Stimulated activated naive CD8-positive, alpha-beta T cell treated with anti-CD3 and anti-CD28 coated beads, Interleukin-15, Interleukin-2, amounts not matched to agents 100 ng/mL and 50 ng/mL, for 24 hours (primary cell): ENCODE results near the gene DSCAML1.

Source experiments
- H3K27ac Mint-ChIP-seq: one replicate; pipeline ENCODE4 v1.8.0; 2021; ENCODE audit warnings: mild to moderate bottlenecking, mixed read lengths
- H3K27me3 Mint-ChIP-seq: one replicate; pipeline ENCODE4 v1.8.0; 2021; ENCODE audit warnings: mixed read lengths
- H3K36me3 Mint-ChIP-seq: one replicate; pipeline ENCODE4 v1.8.0; 2021; ENCODE audit warnings: low read depth, mixed read lengths
- H3K4me1 Mint-ChIP-seq: one replicate; pipeline ENCODE4 v1.8.0; 2021; ENCODE audit warnings: low read depth, mixed read lengths
- H3K4me3 Mint-ChIP-seq: one replicate; pipeline ENCODE4 v1.8.0; 2021; ENCODE audit warnings: mild to moderate bottlenecking, mixed read lengths
- H3K9me3 Mint-ChIP-seq: one replicate; pipeline ENCODE4 v1.8.0; 2021; ENCODE audit warnings: mixed read lengths

DSCAML1 gene

DNA sequence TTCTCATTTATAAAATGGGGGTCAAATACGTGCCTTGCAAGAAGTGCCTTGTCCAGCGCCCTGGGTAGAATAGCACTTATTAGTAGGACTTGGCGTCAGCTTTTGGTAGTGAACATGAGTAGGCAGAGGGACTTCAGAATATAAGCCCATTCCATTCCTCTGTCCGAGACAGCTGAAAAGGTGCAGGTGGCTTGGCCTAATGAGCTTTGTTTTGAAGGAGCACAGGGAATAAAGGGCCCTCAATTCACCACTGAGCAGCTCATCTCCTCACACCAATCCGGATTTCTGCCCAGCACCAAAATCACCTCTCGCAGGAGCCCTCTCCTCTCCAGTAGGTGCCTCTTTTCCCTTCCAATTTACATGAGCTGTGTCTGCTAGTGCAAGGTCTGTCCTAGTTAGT lies 91.2 kb downstream of the DSCAML1 start:
- Mint-ChIP-seq H3K4me3 (no peak overlapping the region), H3K36me3 (no peaks in the 10 kb centered on the region), H3K4me1 (peaks cover 4% of the 10 kb centered on the region), H3K27ac (no peak overlapping the region), H3K9me3 (no peaks in the 10 kb centered on the region), H3K27me3 (peaks cover 7% of the 10 kb centered on the region)

DNA sequence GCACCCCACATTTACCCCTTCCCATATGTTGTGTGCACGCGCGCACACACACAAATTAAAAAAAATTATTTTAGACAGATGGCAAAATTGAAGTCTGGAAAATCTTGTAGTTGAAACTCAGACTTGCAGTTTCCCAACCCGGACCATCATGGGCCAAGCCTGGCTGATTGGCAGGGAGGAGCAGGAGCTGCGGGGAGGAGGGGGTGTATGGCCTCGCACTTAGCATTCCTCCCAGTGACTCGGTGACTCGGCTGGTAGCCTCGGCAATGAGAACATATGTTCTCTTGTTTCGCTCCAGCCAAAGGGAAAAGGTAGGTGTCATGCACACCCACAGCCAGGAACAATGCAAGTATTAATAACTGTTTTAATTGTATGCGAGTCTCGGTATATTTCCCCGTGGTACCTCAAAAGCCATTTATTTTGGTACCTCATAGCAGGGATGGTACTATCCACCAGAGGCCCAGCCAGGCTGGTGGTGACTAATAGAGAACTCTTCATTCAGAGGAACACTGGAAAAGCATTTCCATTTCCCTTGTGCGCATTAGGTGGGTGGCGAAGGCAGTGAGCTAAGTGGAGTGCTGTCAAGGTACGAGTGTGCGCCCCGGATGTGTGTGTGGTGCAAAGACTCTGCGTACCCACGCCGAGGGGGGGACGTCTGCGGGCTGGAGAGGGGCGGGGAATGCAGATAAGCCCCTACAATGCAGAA lies 92.5 kb downstream of the DSCAML1 start:
- Mint-ChIP-seq H3K4me1 (peaks cover 4% of the 10 kb centered on the region), H3K4me3 (no peak overlapping the region), H3K27me3 (peaks cover 7% of the 10 kb centered on the region), H3K36me3 (no peaks in the 10 kb centered on the region), H3K27ac (no peak overlapping the region), H3K9me3 (no peaks in the 10 kb centered on the region)

DNA sequence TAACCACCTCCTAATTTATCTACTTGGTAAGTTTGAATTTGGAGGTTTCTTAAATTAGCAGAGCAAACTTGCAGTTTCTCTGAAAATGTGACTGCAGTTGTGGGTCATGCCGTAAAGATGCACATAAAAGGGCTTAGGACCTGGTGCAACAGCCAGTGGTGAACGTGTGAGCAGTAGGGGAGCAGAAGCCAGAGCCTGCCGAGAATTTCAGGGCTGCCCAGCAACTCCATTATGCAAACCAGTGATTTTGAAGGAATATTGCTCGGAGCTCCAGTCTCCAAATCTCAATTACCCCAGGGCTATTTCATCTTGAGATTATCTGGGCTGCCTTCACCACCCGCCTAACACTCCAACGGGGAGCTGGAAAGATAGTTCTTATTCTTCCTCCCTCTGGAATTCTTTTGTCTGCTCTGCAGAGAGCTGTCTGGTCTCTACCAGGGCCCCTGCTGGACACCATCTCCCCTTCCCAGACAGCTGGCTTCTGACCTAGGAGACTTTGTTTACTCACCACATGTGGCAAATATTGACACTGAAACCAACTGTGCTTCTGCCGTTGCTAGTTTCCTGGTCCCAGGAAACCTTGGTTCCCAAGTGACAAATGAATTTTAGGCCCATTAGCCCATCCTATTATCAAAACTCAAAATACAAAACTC lies 93.9 kb downstream of the DSCAML1 start:
- Mint-ChIP-seq H3K27me3 (peaks cover 9% of the 10 kb centered on the region), H3K4me1 (peaks cover 4% of the 10 kb centered on the region), H3K36me3 (no peaks in the 10 kb centered on the region), H3K27ac (no peak overlapping the region), H3K9me3 (no peaks in the 10 kb centered on the region), H3K4me3 (no peak overlapping the region)

DNA sequence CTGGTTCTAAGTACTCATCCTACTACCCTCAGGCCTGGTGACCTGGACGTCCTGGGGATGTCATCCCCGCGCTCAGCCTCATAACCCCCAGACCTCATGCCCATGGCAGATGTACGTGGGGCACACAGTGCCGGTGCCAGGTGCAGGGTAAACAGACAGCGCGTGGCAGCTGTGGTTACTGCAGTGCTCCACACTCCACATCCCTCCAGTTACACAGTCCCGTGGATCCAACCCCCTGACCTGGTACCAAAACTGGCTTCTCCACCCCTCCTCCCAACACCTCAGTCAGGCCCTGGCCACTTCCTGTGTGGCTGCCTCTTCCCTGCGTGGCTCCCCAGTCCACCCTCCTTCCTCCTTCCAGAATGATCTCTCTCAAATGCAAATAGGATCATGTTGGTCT lies 95.2 kb downstream of the DSCAML1 start:
- no peak overlapping the region for H3K27ac Mint-ChIP-seq
- H3K4me1 Mint-ChIP-seq = peaks cover 4% of the 10 kb centered on the region
- no peaks in the 10 kb centered on the region for H3K36me3 Mint-ChIP-seq
- no peak overlapping the region for H3K4me3 Mint-ChIP-seq
- H3K9me3 Mint-ChIP-seq = no peaks in the 10 kb centered on the region
- H3K27me3 Mint-ChIP-seq = peaks cover 9% of the 10 kb centered on the region

DNA sequence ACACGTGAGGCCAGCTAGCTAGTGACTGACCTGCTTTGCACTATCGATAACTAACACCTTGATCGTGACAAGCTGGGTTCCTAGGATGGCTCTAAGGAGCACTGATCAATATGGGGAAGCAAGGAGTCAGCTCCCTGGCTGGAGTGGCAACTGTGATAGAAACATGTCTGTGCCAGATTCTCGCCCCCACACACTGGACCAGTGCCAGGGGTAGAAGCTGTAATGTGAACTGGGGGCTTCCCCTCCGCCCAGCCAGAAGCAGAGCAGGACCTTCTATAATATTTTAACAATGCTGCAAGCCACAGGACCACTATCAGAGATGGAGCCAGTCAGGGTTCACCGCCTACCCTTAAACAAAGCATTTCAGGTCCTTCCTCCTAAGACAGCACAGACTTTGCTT lies 96.5 kb downstream of the DSCAML1 start:
- peaks cover 4% of the 10 kb centered on the region for H3K4me1 Mint-ChIP-seq
- no peak overlapping the region for H3K4me3 Mint-ChIP-seq
- H3K27me3 Mint-ChIP-seq = peaks cover 9% of the 10 kb centered on the region
- H3K9me3 Mint-ChIP-seq = no peaks in the 10 kb centered on the region
- no peak overlapping the region for H3K27ac Mint-ChIP-seq
- no peaks in the 10 kb centered on the region for H3K36me3 Mint-ChIP-seq

DNA sequence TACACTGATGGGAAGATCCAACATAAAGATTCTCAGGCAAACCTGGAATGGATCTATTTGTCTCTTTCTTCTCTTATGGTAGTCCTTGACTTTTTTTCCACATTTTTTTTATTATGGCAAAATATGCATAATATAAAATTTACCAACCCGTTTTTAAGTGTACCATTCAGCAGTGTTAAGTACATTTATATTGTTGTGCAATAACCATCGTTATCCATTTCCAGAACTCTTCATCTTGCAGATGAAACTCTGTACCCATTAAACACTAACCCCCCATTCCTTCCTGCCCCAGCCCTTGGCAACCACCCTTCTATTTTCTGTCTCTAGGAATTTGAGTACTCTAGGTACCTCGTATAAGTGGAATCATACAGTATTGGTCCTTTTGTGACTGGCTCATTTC lies 99.7 kb downstream of the DSCAML1 start:
- Mint-ChIP-seq H3K27me3 (peaks cover 12% of the 10 kb centered on the region), H3K36me3 (no peaks in the 10 kb centered on the region), H3K9me3 (no peaks in the 10 kb centered on the region), H3K4me3 (no peak overlapping the region), H3K27ac (no peak overlapping the region), H3K4me1 (peaks cover 4% of the 10 kb centered on the region)

DNA sequence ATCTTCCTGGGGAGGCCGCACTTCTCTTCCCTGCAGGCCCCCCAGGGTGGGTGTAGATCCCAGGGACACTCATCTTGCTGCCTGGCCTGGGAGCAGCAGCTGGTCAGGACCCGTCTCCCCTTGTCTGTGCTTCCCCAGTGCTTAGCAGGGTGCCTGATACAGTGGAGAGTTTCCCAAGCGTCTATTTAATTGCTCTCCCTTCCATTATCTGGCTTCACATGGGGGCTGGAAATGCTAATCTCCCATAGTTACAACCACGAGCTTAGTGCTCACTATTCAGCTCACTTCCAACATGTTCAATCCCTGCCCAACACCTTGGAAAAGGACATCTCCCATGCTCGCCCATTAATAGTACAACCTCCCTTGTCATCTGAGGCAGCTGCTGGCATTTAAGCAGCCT lies 100.5 kb downstream of the DSCAML1 start:
- H3K36me3 Mint-ChIP-seq = no peaks in the 10 kb centered on the region
- no peak overlapping the region for H3K4me3 Mint-ChIP-seq
- H3K27me3 Mint-ChIP-seq = peaks cover 6% of the 10 kb centered on the region
- H3K27ac Mint-ChIP-seq = no peak overlapping the region
- H3K4me1 Mint-ChIP-seq = no peaks in the 10 kb centered on the region
- H3K9me3 Mint-ChIP-seq = no peaks in the 10 kb centered on the region

DNA sequence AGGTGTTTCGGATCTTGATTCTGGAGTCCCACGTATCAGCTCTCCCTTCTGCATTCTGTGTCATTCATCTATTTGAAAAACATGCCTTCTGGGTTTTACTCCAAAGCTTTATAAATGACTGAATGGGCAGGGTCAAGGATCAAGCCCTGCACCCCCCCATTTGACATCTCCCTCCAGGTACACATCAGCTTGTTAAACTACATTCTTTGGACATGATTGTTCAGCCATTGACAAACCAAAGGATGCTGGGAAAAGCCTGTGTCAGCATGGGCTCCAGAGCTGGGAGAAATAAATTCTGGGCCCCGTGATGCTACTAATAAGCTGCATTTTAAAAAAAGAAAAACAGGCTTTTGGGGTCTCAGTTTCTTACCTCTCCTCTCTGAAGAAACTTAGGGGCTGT lies 103.7 kb downstream of the DSCAML1 start:
- Mint-ChIP-seq H3K27me3 (peaks cover 4% of the 10 kb centered on the region), H3K36me3 (no peaks in the 10 kb centered on the region), H3K4me1 (no peaks in the 10 kb centered on the region), H3K27ac (no peak overlapping the region), H3K9me3 (no peaks in the 10 kb centered on the region), H3K4me3 (no peak overlapping the region)

DNA sequence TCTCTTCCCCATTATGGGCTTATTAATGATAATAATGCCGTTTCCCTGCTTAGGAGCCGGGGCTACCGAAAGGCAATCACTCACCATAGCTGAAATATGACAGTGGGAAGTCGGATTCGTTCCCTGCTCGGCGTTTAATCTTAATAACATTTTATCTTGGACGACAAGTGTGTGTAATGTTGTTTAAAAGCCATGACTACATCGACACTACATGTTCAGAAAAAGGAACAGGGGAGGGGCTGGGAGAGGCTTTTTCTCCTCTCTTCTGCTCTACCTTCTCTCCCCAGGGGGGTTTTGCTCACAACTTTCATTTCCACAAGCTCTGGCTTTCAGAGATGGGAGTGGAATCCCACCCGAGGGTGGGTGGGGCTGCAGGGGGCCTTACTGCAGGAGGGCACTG lies 105.5 kb downstream of the DSCAML1 start:
- peaks cover 4% of the 10 kb centered on the region for H3K27me3 Mint-ChIP-seq
- no peak overlapping the region for H3K27ac Mint-ChIP-seq
- no peaks in the 10 kb centered on the region for H3K36me3 Mint-ChIP-seq
- no peak overlapping the region for H3K4me3 Mint-ChIP-seq
- H3K4me1 Mint-ChIP-seq = no peaks in the 10 kb centered on the region
- H3K9me3 Mint-ChIP-seq = no peaks in the 10 kb centered on the region

DNA sequence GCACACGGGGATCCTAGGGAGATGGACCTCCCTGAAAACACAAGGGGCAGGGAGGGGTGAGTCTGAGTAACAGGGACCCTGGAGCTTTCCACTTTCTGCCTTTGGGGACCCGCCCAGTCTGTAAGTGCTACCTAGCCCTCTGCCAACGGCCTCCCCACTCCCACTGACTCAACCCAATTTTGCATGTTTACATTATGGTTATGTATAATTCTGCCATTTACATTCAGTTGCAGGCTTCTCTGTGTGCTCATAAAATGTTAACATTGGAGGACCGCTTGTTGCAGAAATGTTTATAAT lies 105.8 kb downstream of the DSCAML1 start:
- no peaks in the 10 kb centered on the region for H3K4me1 Mint-ChIP-seq
- H3K9me3 Mint-ChIP-seq = no peaks in the 10 kb centered on the region
- H3K27ac Mint-ChIP-seq = no peak overlapping the region
- peaks cover 4% of the 10 kb centered on the region for H3K27me3 Mint-ChIP-seq
- no peak overlapping the region for H3K4me3 Mint-ChIP-seq
- H3K36me3 Mint-ChIP-seq = no peaks in the 10 kb centered on the region

DNA sequence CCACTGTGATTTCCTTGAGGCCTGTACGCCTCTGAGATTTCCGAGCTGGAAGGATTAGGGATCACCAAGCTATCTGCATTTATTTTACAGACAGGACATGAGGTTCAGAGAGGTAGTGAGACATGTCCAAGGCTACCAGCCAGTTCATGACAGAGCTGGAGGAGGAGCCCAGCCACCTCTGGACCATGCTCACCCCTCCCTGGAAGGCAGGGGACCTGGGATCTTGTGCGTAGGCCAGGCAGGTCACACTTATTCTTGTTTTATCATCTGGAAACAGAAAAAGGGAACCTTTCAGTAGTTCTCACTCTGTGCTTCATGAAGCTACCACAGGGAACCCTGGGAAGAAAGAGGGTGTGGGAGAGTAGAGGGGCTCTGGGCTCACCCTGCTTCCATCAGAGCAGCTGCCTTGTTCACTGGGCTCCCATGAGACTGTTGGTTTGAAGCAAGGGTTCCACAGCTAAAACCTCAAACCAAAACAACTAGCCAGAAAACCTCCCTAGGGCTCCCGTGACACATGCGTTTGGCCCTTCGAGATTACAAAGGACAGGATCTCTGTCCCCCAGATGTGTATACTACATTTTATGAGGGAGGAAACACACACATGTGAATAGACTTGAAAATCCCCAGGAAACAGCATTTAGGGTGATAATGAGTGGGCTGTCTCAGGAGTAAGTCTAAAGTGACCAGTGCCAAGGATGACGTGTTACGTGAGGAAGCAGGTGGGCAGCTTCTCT lies 106.4 kb downstream of the DSCAML1 start:
- H3K36me3 Mint-ChIP-seq = no peaks in the 10 kb centered on the region
- H3K27ac Mint-ChIP-seq = no peak overlapping the region
- H3K27me3 Mint-ChIP-seq = peaks cover 4% of the 10 kb centered on the region
- no peak overlapping the region for H3K4me3 Mint-ChIP-seq
- no peaks in the 10 kb centered on the region for H3K9me3 Mint-ChIP-seq
- H3K4me1 Mint-ChIP-seq = no peaks in the 10 kb centered on the region

DNA sequence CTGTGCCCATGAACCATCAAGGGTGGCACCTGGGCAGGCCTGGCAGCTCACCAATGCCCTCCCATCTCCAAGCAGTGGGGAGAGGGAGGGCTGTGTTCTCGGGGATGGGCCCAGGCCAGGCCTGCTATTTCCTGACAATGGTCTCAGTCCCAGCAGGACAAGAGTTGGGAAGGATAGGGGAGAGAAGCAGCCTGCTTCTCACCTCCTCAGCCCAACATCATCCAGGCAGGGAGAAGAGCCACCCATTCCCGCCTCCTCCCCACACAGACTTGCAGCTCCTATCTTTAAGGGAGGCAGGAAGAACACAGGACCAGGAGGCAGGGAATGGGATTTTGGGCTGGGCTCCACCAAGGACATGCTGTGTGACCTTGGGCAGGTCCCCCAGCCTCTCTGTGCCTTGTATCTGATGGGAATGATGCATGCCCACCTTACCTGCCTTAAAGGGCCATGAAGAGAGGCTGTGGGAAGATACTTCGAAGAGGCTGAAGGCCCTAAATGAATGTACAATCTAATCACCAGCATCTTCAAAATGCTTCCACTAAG lies 108.7 kb downstream of the DSCAML1 start:
- H3K9me3 Mint-ChIP-seq = no peaks in the 10 kb centered on the region
- H3K27me3 Mint-ChIP-seq = peaks cover 4% of the 10 kb centered on the region
- no peak overlapping the region for H3K27ac Mint-ChIP-seq
- no peaks in the 10 kb centered on the region for H3K4me1 Mint-ChIP-seq
- H3K4me3 Mint-ChIP-seq = no peak overlapping the region
- H3K36me3 Mint-ChIP-seq = no peaks in the 10 kb centered on the region

DNA sequence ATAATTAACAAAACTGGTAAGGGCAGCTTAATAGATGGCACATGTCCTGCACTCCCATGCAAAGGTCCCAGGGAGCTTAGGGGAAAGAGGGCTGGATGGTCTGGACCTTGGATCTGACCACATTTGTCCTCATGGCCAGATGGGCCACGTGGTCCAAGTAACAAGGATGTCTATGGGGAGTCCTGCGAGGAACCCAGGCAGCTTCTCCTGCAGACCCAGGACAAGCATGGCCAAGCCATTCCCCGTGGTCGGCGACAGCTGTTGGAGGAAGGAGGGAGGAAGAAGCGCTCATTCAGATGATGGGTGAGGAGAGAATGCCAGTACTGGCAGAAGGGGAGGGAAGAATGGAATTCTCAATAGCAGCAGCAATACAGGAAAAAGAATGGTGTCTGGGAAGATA lies 109.2 kb downstream of the DSCAML1 start:
- H3K27me3 Mint-ChIP-seq = no peaks in the 10 kb centered on the region
- no peak overlapping the region for H3K4me3 Mint-ChIP-seq
- no peaks in the 10 kb centered on the region for H3K4me1 Mint-ChIP-seq
- H3K9me3 Mint-ChIP-seq = no peaks in the 10 kb centered on the region
- H3K27ac Mint-ChIP-seq = no peak overlapping the region
- H3K36me3 Mint-ChIP-seq = no peaks in the 10 kb centered on the region

DNA sequence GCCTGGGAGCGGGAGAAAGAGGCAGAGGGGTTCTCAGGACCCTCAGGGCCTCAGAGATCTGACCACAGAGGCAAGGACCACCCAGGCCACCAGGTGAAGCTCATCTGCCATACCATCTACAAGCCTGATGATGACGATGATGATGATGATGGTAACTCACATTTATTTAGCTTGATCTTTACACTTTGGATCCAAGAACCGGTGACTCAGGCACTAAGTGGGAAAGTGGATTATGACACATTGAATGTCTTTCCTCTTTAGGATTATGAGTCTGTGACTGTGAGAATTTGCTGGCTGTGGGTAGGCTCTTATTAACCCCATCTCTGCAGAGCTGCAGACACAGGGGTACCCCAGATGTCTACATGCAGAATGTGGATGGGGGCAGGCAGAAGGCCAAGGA lies 110.3 kb downstream of the DSCAML1 start:
- H3K27me3 Mint-ChIP-seq = no peaks in the 10 kb centered on the region
- no peaks in the 10 kb centered on the region for H3K4me1 Mint-ChIP-seq
- H3K36me3 Mint-ChIP-seq = no peaks in the 10 kb centered on the region
- H3K9me3 Mint-ChIP-seq = no peaks in the 10 kb centered on the region
- no peak overlapping the region for H3K27ac Mint-ChIP-seq
- H3K4me3 Mint-ChIP-seq = no peak overlapping the region

DNA sequence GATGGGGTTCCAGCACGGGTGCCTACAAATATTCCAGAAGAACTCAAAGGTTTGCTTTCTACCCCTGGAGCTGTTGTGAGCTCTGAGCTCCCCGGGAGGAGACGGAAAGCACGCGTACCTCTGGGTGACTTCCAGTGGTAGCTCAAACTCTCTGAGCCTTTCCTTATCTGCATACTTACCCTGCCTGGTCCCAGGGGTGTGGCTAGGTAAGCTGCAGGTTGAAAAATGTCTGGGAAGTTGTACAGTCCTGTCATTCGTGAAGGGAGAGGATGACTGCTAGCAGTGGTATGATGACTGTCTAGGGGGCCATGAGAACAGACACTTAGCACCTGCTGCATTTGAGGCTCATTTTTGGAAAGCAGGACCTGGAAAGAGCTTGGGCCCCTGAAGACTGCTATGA lies 111.5 kb downstream of the DSCAML1 start:
- H3K4me1 Mint-ChIP-seq = no peaks in the 10 kb centered on the region
- no peaks in the 10 kb centered on the region for H3K27me3 Mint-ChIP-seq
- H3K36me3 Mint-ChIP-seq = no peaks in the 10 kb centered on the region
- H3K9me3 Mint-ChIP-seq = no peaks in the 10 kb centered on the region
- H3K27ac Mint-ChIP-seq = no peak overlapping the region
- H3K4me3 Mint-ChIP-seq = no peak overlapping the region
